KMS-11 (cell line): ENCODE data around the gene NOL4L.

ENCODE experiments used
- H2AFZ ChIP-seq: fragments of 200-600 bp; sonication (generic); 2 replicates; pipeline ENCODE4 v1.6.1; 2016; ENCODE audit warnings: antibody characterized with exemption, mixed run types, low read depth
- H3K27ac ChIP-seq: fragments of 200-600 bp; sonication (generic); 2 replicates; pipeline ENCODE4 v1.6.1; 2016; ENCODE audit warnings: mild to moderate bottlenecking, mixed run types
- H3K27me3 ChIP-seq: fragments of 200-600 bp; sonication (generic); 2 replicates; pipeline ENCODE4 v1.6.1; 2017; ENCODE audit warnings: mild to moderate bottlenecking, low read depth, mixed run types, moderate library complexity; ENCODE audit not compliant: insufficient read depth
- H3K36me3 ChIP-seq: fragments of 200-600 bp; sonication (generic); 2 replicates; pipeline ENCODE4 v1.6.1; 2017; ENCODE audit warnings: mild to moderate bottlenecking, mixed run types; ENCODE audit not compliant: insufficient read depth
- H3K4me1 ChIP-seq: fragments of 200-600 bp; sonication (generic); 2 replicates; pipeline ENCODE4 v1.6.1; 2016; ENCODE audit warnings: mild to moderate bottlenecking, low read depth, mixed run types; ENCODE audit not compliant: poor library complexity, severe bottlenecking
- H3K4me2 ChIP-seq: fragments of 200-600 bp; sonication (generic); 2 replicates; pipeline ENCODE4 v1.7.0; 2016; ENCODE audit warnings: mild to moderate bottlenecking, mixed run types
- H3K4me3 ChIP-seq: fragments of 200-600 bp; sonication (generic); IDR thresholded peaks from 2 replicates; pipeline ENCODE4 v1.6.1; 2017; ENCODE audit warnings: low read depth, low read length, mixed read lengths; ENCODE audit not compliant: insufficient read depth
- H3K79me2 ChIP-seq: fragments of 200-600 bp; sonication (generic); 2 replicates; pipeline ENCODE4 v1.6.1; 2016; ENCODE audit warnings: low read depth, mixed run types; ENCODE audit not compliant: insufficient read depth
- H3K9ac ChIP-seq: fragments of 200-600 bp; sonication (generic); 2 replicates; pipeline ENCODE4 v1.6.1; 2016; ENCODE audit warnings: mild to moderate bottlenecking, mixed run types
- H4K20me1 ChIP-seq: fragments of 200-600 bp; sonication (generic); 2 replicates; pipeline ENCODE4 v1.6.1; 2016; ENCODE audit warnings: mild to moderate bottlenecking, mixed run types; ENCODE audit not compliant: insufficient read depth
- CTCF ChIP-seq: fragments of 200-600 bp; sonication (generic); conservative IDR thresholded peaks from 2 replicates; pipeline ENCODE4 v1.6.1; 2017; ENCODE audit warnings: low read depth, mild to moderate bottlenecking, antibody characterized with exemption, low read length, moderate library complexity, mixed read lengths

The NOL4L gene

DNA sequence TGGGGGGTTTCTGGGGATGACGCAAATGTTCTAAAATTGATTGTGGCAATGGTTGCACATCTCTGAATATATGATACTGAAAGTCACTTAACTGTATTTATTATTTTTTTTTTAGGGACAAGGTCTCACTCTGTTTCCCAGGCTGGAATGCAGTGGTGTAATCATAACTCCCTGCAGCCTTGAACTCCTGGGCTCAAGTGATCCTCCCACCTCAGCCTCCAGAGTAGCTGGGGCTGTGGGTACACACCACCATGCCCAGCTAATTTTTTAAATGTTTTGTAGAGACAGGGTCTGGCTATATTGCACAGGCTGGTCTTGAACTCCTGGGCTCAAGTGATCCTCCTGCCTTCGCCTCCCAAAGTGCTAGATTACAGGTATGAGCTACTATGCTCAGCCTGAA lies 33.4 kb downstream of the NOL4L start:
- Histone ChIP-seq H3K4me2 (no peak overlapping the region), H3K27ac (no peak overlapping the region), H3K4me1 (peaks cover 15% of the 10 kb centered on the region), H3K36me3 (no peaks in the 10 kb centered on the region), H3K4me3 (no peak overlapping the region), H4K20me1 (no peaks in the 10 kb centered on the region), H3K79me2 (no peaks in the 10 kb centered on the region), H2AFZ (no peak overlapping the region), H3K27me3 (no peaks in the 10 kb centered on the region), H3K9ac (no peak overlapping the region)
- TF ChIP-seq CTCF = no peak

DNA sequence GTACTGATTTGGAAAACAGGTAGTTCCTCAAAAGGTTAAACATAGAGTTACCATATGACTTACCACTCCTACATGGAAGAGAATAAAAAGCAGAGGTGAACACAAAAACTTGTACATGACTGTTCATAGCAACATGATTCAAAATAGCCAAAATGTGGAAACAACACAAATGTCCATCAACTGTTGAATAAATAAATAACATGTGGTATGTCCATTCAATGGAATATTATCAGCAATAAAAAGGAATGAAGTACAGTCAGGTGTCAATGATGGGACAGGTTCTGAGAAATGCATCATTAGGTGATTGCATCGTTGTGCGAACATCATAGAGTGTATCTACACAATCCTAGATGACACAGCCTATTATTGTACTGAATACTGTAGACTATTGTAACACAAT lies 35.3 kb downstream of the NOL4L start:
- Histone ChIP-seq H3K4me2 (no peak overlapping the region), H3K79me2 (no peaks in the 10 kb centered on the region)

DNA sequence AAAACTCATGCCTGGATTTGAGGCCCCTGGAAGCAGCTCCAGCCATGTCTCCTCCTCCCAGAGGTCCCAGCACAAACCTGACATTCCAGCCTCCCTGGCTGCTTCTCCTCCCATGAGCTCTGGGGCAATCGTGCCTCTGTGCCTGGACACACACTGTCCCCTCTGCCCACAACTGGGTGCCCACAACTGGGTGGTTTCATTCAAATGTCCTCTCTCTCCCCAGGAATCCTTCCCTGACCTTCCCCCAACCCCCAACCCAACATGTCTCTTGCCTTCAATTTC lies 37.4 kb downstream of the NOL4L start:
- Histone ChIP-seq H3K4me1 (peaks cover 9% of the 10 kb centered on the region), H3K27me3 (no peaks in the 10 kb centered on the region), H3K36me3 (no peaks in the 10 kb centered on the region), H3K4me3 (no peak overlapping the region), H3K79me2 (no peaks in the 10 kb centered on the region), H2AFZ (no peak overlapping the region), H3K4me2 (no peak overlapping the region), H4K20me1 (no peaks in the 10 kb centered on the region), H3K27ac (no peak overlapping the region), H3K9ac (no peak overlapping the region)
- TF ChIP-seq CTCF = no peak

More for the DNA sequence above, 35.3 kb downstream of the NOL4L start:
- H3K27me3 ChIP-seq = no peaks in the 10 kb centered on the region
- H3K4me1 ChIP-seq = peaks cover 13% of the 10 kb centered on the region
- H3K27ac ChIP-seq = no peak overlapping the region
- H3K36me3 ChIP-seq = no peaks in the 10 kb centered on the region
- no peak overlapping the region for H3K9ac ChIP-seq
- H4K20me1 ChIP-seq = no peaks in the 10 kb centered on the region
- TF ChIP-seq CTCF = no peak
- no peak overlapping the region for H2AFZ ChIP-seq
- no peak overlapping the region for H3K4me3 ChIP-seq

DNA sequence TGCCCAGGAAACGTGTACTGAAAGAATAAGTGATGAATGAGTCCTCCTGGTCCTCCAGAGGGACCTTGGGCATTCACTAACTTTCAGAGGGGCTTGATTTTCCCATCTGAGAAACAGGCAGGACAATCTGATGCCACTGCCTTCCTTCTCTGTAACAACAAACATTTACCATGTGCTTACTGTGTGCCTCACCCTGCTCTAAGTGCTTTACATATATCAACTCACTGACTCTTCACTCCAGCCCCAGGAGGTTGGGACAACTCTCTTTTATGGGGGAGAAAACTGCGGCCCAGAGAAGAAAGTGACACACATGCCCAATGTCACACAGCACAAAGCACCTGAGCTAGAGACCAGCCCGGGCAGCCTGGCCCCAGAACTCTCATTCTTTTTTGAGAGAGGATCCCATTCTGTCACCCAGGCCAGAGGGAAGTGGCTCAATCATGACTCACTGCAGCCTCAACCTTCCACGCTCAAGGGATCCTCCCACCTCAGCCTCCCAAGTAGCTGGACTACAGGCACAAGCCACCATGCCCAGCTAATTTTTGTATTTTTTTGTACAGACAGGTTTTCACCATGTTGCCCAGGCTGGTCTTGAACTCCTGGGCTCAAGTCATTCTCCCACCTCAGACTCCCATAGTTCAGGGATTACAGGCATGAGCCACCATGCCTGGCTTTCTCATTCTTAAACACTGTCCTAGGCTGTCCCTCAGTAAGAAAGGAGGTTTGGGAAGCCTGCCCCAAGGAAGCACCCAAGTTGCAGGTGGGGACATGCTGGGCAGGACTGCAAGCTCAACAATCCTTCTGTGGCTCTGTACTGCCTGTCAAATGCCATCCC lies 38.0 kb downstream of the NOL4L start:
- H2AFZ ChIP-seq = no peak overlapping the region
- H4K20me1 ChIP-seq = no peaks in the 10 kb centered on the region
- no peak for TF ChIP-seq CTCF
- H3K36me3 ChIP-seq = no peaks in the 10 kb centered on the region
- H3K4me3 ChIP-seq = no peak overlapping the region
- no peak overlapping the region for H3K4me2 ChIP-seq
- H3K27me3 ChIP-seq = no peaks in the 10 kb centered on the region
- no peak overlapping the region for H3K9ac ChIP-seq
- H3K4me1 ChIP-seq = peaks cover 9% of the 10 kb centered on the region
- no peak overlapping the region for H3K27ac ChIP-seq
- no peaks in the 10 kb centered on the region for H3K79me2 ChIP-seq
